Fibroblast of villous mesenchyme (primary cell): ENCODE results near the gene ACCSL. TPM values are rescaled to one million over a fixed set of nuclear protein-coding genes. Genes with fewer than 3 reads are reported as not detected.

ENCODE experiments used
- DNase-seq: peaks from one replicate; pipeline ENCODE4 v3.0.0-alpha.2; 2010; ENCODE audit warnings: low read depth
- H3K4me3 ChIP-seq: 2 replicates; pipeline ENCODE4 v1.5.1; 2011; ENCODE audit warnings: low read depth, mild to moderate bottlenecking, low read length
- CTCF ChIP-seq: IDR thresholded peaks from 2 replicates; pipeline ENCODE4 v1.5.1; 2012; ENCODE audit warnings: low read depth, mild to moderate bottlenecking, low read length; ENCODE audit not compliant: insufficient read depth
- total RNA-seq: library from RNA; depleted of rRNA; stranded (reverse); fragments of >200 nt; gene quantifications from 2 replicates; pipeline ENCODE4 v1.2.3, GENCODE V29; 2012

Gene ACCSL
- total RNA-seq, 1 donor = under 0.01 TPM

DNA sequence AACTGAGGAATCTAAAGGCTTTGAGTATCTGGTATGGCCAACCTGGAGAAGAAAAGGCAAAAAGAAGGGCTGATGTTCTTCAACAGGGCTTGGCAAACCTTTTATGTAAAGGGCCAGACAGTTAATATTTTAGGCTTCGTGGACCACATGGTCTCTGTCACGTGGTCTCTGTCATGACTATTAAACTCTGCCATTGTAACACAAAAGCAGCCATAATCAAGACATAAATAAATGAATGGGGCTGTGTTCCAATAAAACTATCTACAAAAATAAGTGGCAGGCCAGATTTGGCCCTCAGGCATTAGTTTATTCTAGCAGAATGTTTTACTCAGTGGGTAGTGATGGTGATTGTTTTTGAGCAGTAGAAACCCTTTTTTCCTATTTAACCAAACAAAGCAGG is 483 bp upstream of the ACCSL start:
- TF ChIP-seq CTCF = no peak
- H3K4me3 ChIP-seq = no peak overlapping the region
- DNase-seq = no peak

- DNase-seq = no peak
- no peak overlapping the region for H3K4me3 ChIP-seq
- TF ChIP-seq CTCF = no peak
Observed at GRCh38 chr11:44049832-44050231, 2.1 kb downstream of the ACCSL start.

DNA sequence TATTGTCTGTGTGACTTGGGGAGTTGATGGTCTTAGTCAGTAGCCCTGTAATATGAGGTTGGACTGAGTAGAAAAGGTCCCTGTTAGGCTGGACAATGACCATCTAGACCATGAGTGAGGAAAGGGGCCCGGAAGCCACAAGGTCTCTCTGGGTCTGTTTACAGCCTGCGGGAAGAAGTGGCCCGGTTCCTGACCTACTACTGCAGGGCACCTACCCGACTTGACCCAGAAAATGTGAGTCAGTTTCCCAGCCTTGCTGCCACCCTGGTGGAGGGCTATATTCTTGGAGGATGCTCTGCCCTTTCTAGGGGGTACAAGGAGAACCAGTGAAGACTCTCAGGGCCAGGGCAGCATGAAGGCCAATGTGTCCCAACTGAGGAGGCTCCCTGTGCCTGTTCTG is 3.4 kb downstream of the ACCSL start:
- H3K4me3 ChIP-seq = no peak overlapping the region
- DNase-seq = no peak
- TF ChIP-seq CTCF = no peak

DNA sequence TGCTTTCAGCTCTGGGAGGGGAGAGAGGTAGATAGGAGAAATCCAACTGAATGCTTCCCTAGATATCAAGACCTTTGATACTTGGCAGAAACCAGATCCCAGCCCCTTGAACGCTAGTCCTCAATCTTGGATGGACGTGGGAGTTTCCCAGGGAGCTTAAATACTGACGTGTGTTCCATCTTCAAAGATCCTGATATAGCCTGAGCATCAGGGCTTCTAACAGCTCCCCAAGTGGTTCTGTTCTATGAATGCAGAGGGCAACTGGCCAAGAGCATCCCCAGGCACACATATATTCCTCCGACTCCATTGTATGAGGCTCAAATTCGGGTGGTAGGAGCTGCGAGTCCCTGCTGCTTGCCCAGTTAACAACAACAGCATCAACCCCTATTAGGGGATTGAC is 9.6 kb downstream of the ACCSL start:
- no peak for DNase-seq
- no peak overlapping the region for H3K4me3 ChIP-seq
- TF ChIP-seq CTCF = no peak

DNA sequence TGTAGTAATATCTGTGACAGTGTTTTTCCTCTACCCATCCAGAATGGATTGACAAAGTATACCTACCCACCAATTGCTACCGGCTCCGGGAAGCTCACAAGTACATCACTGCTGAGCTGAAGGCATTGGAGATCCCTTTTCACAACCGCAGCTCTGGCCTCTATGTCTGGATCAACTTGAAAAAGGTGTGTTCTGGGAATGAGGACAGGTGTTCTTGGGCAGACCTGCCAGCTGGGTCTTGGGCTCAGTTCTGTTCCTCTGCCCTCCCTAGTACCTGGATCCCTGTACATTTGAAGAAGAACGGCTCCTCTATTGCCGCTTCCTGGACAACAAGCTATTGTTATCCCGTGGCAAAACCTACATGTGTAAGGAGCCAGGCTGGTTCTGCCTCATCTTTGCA is 10.5 kb downstream of the ACCSL start:
- no peak for DNase-seq
- no peak for TF ChIP-seq CTCF
- H3K4me3 ChIP-seq = no peak overlapping the region

GRCh38 chr11:44065161-44065661 is 17.4 kb downstream of the ACCSL start:
- H3K4me3 ChIP-seq = no peak overlapping the region
- no peak for DNase-seq
- TF ChIP-seq CTCF = no peak
